DOHH2 (cell line): ENCODE data around the gene MLLT3.

Source experiments
- CTCF ChIP-seq: fragments of 200-600 bp; sonication (generic); IDR thresholded peaks from one replicate; pipeline ENCODE4 v1.5.1; 2014; ENCODE audit warnings: antibody characterized with exemption, mild to moderate bottlenecking, low read depth, low read length; ENCODE audit not compliant: poor library complexity, severe bottlenecking
- EZH2phosphoT487 ChIP-seq: fragments of 200-600 bp; sonication (generic); IDR thresholded peaks from 2 replicates; pipeline ENCODE4 v1.6.1; 2017; ENCODE audit warnings: borderline replicate concordance, mild to moderate bottlenecking, antibody characterized with exemption, low read length, moderate library complexity, mixed read lengths

GRCh38 chr9:20402273-20402875, 219.9 kb downstream of the MLLT3 start:
- TF ChIP-seq CTCF (no peak), EZH2phosphoT487 (no peak)
